NT2/D1 (cell line): Measurements from ENCODE around the gene TMEM50A.
"Not testable (repeated sequence)": the region's sequence is repeated elsewhere in the genome, so short reads cannot be mapped to it uniquely, and the experiment has no call there.

ENCODE experiments used
- DNase-seq: peaks from one replicate; pipeline ENCODE4 v3.0.0-alpha.2; 2011; ENCODE audit warnings: low read depth, low spot score
- H3K27me3 ChIP-seq: 2 replicates; pipeline ENCODE4 v1.6.0; 2011; ENCODE audit warnings: mild to moderate bottlenecking; ENCODE audit not compliant: insufficient read length, insufficient read depth
- H3K36me3 ChIP-seq: 2 replicates; pipeline ENCODE4 v1.6.1; 2011; ENCODE audit warnings: mild to moderate bottlenecking, low read length, mixed read lengths; ENCODE audit not compliant: insufficient read depth, insufficient read length
- H3K4me1 ChIP-seq: 2 replicates; pipeline ENCODE4 v1.5.1; 2011; ENCODE audit not compliant: insufficient read depth, insufficient read length
- H3K4me3 ChIP-seq: 2 replicates; pipeline ENCODE4 v1.5.1; 2011; ENCODE audit warnings: low read depth; ENCODE audit not compliant: insufficient read length
- H3K9ac ChIP-seq: 2 replicates; pipeline ENCODE4 v1.6.0; 2011; ENCODE audit warnings: low read depth; ENCODE audit not compliant: insufficient read length
- H3K9me3 ChIP-seq: 2 replicates; pipeline ENCODE4 v1.5.1; 2011; ENCODE audit warnings: mild to moderate bottlenecking, low read length; ENCODE audit not compliant: insufficient read depth
- SUZ12 ChIP-seq: IDR thresholded peaks from 2 replicates; pipeline ENCODE4 v1.6.1; 2011; ENCODE audit not compliant: insufficient read length, insufficient read depth; ENCODE audit errors: extremely low read depth
- YY1 ChIP-seq: IDR thresholded peaks from 2 replicates; pipeline ENCODE4 v1.6.1; 2011; ENCODE audit not compliant: insufficient read length, insufficient read depth
- ZNF274 ChIP-seq: IDR thresholded peaks from 2 replicates; pipeline ENCODE4 v1.6.1; 2011; ENCODE audit warnings: mild to moderate bottlenecking, low read depth, low read length

Gene TMEM50A

DNA sequence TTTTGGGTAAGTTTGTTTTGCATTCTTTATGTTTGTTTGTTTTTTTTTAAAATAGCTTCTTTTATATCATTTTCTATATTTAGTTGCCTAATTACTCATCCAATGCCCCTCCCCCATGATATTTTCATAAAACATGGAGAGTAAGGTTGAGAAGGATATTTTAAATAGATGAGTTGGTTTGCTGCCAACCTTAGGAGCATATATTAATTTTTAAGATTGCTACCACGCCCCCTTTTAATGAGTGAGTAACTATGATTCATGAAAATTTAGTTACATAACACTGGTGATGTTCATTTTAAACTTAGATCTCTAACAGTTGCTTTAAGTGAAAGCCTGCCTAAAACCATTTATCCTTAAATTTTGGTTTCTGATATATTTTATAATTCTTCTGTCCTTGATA is 18.7 kb downstream of the TMEM50A start:
- Histone ChIP-seq H3K4me3 (no peak overlapping the region), H3K36me3 (peaks cover 86% of the 10 kb centered on the region), H3K9ac (no peak overlapping the region), H3K9me3 (no peaks in the 10 kb centered on the region), H3K4me1 (no peaks in the 10 kb centered on the region), H3K27me3 (no peaks in the 10 kb centered on the region)
- no peak for DNase-seq
- TF ChIP-seq SUZ12 (no peak), ZNF274 (no peak)

DNA sequence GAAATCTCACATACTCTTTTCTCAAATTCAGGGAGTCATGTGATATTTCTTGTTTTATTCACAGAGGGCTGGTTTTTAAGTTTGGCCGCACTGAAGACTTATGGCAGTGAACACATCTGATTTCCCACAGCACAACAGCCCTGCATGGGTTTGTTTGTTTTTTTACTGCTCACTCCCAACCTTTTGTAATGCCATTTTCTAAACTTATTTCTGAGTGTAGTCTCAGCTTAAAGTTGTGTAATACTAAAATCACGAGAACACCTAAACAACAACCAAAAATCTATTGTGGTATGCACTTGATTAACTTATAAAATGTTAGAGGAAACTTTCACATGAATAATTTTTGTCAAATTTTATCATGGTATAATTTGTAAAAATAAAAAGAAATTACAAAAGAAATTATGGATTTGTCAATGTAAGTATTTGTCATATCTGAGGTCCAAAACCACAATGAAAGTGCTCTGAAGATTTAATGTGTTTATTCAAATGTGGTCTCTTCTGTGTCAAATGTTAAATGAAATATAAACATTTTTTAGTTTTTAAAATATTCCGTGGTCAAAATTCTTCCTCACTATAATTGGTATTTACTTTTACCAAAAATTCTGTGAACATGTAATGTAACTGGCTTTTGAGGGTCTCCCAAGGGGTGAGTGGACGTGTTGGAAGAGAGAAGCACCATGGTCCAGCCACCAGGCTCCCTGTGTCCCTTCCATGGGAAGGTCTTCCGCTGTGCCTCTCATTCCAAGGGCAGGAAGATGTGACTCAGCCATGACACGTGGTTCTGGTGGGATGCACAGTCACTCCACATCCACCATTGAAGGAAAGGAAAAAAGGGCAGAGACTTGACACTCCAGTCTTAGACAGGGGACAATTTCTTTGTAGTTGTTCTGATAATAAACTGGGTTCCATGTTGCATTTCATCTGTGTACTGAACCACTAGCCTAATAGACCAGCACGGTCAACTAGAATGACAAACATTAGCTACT is 22.8 kb downstream of the TMEM50A start:
- Histone ChIP-seq H3K9me3 (no peaks in the 10 kb centered on the region), H3K9ac (no peak overlapping the region), H3K4me3 (no peak overlapping the region), H3K4me1 (no peaks in the 10 kb centered on the region), H3K36me3 (peaks cover 55% of the 10 kb centered on the region), H3K27me3 (no peaks in the 10 kb centered on the region)
- TF ChIP-seq YY1 (no peak), ZNF274 (no peak), SUZ12 (no peak)
- DNase-seq, result no peak

DNA sequence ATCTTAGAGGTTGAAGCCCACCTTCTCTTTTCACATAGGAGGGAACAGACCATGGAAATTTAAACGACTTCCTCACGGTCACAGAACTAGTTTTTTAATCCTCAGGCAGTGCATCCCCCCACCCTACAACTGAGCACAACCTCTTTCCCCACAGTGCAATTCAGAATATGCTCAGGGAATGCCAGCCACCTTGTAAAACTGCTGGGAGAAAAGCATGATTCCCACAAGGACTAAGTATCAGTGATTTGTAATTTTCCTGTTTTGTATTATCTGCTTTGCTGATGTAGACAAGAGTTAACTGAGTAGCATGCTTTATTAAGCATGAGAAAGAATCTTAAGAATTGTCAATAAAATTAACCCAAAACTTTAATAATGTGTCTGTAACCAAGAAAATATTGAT is 23.8 kb downstream of the TMEM50A start:
- Histone ChIP-seq H3K9me3 (no peaks in the 10 kb centered on the region), H3K9ac (no peak overlapping the region), H3K36me3 (peaks cover 45% of the 10 kb centered on the region), H3K4me1 (no peaks in the 10 kb centered on the region), H3K27me3 (no peaks in the 10 kb centered on the region), H3K4me3 (no peak overlapping the region)
- TF ChIP-seq ZNF274, result no peak
- TF ChIP-seq YY1, result no peak
- TF ChIP-seq SUZ12, result no peak
- no peak for DNase-seq

DNA sequence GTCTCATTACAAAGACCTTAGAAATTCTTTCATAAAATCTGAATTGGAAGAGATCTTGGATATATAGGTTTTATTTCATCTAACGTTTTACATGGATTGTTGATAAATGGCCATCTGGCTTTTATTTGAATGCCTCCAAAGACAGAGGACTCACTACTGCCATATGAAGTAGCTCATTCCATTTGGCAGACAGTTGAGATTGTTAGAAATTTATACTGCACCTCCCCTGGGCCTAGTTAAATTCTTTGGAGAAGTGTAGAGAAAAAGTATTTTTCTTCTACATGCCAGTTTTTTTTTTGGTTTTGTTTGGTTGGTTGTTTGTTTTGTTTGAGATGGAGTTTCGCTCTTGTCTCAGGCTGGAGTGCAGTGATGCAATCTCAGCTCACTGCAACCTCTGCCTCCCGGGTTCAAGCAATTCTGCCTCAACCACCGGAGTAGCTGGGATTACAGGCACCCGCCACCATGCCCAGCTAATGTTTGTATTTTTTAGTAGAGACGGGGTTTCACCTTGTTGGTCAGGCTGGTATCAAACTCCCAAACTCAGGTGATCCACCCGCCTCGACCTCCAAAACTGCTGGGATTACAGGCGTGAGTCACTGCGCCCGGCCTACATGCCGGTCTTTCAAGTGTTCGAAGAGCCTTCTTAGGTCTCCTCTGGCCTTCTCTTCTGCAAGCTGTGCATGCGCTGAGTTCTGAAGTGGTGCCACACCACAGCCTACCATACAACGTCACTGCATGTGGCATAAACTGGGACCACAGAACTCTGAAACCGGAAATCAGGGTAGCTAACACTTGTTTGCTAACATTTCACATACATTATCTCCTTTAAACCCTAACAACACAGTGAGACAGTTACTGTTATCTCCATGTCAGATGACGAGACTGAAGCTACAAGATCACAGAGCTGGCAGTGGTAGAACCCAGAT is 24.8 kb downstream of the TMEM50A start:
- H3K36me3 ChIP-seq, result peaks cover 39% of the 10 kb centered on the region
- DNase-seq, H3K9ac ChIP-seq, H3K27me3 ChIP-seq, H3K9me3 ChIP-seq, H3K4me1 ChIP-seq, H3K4me3 ChIP-seq: not testable (repeated sequence)

DNA sequence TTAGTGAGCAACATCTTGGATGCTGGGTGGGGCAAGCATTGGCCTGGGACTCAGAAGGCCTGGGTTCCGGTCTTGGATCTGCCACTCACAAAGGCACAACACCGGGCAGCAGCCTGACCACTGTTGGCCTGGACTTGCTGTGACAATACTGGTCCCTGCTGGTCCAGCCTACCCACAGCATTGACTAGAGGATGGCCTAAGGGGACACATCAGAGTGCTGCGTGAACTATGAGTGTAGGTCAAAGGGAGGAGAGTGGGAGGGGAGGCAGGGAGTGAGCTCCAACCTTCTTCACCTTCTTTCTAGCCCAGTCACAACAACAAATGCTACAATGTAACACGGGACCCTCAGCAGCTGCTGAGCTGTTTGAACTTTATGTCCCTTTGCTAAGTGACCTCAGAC is 31.1 kb downstream of the TMEM50A start:
- H3K4me3 ChIP-seq, result no peak overlapping the region
- TF ChIP-seq SUZ12 (no peak), YY1 (no peak), ZNF274 (no peak)
- no peak for DNase-seq
- H3K36me3 ChIP-seq, result no peaks in the 10 kb centered on the region
- peaks cover 11% of the 10 kb centered on the region for H3K4me1 ChIP-seq
- H3K9me3 ChIP-seq, result no peaks in the 10 kb centered on the region
- peaks cover 3% of the 10 kb centered on the region for H3K27me3 ChIP-seq
- no peak overlapping the region for H3K9ac ChIP-seq

DNA sequence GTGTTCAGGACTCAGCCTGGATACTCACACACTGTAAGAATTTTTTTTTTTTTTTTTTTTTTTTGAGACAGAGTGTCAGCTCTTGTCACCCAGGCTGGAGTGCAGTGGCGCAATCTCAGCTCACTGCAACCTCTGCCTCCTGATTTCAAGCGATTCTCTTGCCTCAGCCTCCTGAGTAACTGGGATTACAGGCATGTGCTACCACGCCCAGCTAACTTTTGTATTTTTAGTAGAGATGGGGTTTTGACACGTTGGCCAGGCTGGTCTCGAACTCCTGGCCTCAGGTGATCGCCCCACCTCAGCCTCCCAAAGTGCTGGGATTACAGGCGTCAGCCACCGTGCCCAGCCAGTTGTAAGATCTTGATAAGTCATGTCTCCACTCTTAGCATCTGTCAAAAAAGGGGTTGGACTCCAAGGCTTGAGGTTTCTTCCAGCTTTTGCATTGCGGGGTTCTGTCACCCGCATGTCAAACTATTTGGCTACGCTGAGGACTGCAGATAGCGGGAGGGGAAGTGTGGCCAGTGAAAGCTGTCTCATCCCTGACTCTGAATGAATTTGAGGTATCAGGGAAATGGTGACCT is 31.6 kb downstream of the TMEM50A start:
- not testable (repeated sequence) for H3K27me3 ChIP-seq, H3K36me3 ChIP-seq, H3K9me3 ChIP-seq, H3K9ac ChIP-seq, DNase-seq, H3K4me3 ChIP-seq
- H3K4me1 ChIP-seq, result peaks cover 11% of the 10 kb centered on the region

DNA sequence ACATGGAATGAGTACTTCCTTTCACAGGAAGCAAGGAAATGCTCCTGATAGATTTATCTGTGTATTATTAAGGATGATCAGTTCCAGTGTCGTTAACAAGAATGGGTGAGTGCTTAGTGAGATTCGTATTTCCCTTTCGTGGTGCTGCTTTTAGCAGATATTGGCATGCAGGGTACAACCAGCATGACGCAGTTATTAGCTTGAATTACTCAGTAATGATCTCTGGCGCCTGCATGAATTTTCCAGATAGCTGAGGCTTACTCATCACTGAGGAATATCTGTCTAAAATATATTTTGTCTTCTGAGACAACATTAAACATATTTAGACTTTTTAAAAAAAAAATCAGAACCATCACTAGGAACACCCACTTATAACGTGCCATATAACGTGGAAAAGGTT is 33.6 kb downstream of the TMEM50A start:
- not testable (repeated sequence) for H3K4me3 ChIP-seq, H3K9me3 ChIP-seq, DNase-seq, H3K27me3 ChIP-seq, H3K36me3 ChIP-seq, H3K9ac ChIP-seq
- peaks cover 11% of the 10 kb centered on the region for H3K4me1 ChIP-seq

DNA sequence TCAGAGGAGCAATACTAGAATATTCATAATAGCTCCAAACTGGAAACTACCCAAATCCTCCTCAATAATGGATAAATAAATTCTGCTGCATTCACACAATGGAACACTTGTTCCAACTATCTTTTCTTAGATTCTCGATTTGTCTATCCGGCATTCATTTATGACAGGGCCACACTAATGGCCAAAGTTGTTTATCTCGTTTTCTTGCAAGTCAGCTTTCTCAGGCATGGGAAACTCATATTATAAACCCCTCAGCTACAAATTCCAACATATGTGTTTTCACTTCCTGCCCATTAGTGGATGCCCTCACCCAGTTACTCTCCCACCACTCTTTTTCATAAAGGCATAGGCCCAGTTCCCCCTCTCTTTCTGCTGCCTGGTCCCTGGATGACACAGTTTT is 40.2 kb downstream of the TMEM50A start:
- not testable (repeated sequence) for H3K9me3 ChIP-seq, H3K27me3 ChIP-seq, H3K36me3 ChIP-seq, H3K4me3 ChIP-seq, H3K4me1 ChIP-seq, DNase-seq, H3K9ac ChIP-seq

DNA sequence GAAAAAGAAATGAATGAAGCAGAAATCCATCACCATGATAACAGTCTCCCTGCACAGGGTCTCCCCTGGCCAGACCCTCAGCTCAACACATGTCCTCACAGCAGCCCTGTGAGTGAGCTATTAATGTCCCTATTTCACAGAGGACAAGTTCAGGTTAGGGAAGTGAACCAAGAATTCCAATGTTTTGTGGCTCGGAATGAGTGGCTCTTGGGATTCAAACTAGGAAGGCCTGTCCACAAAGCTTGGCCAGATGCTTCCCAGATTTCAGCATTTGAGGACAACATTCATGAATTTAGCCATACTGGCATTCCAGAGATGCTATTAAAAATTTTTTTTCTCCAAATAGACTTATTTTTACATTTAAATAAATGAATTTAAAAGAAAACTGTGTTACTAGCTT is 44.4 kb downstream of the TMEM50A start:
- H3K9ac ChIP-seq, H3K36me3 ChIP-seq, DNase-seq, H3K27me3 ChIP-seq, H3K4me3 ChIP-seq, H3K4me1 ChIP-seq, H3K9me3 ChIP-seq: not testable (repeated sequence)

DNA sequence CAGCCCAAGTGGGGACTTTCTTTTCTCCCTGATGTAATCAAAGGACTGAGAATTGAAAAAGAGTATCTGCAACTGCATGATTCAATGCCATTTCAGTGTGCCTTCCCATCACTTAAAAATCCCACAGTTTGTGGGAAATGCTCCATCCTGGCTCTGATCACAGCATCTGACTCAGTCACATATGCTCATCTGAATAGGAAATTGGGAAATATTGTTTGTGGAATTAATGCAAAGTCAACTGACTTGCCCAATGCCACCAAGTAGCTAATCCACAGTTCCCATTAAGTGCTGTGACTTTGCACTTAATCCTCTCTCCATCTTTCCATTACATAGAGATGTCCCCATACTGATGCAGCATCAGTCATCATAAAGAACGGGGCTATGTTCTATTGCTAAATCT is 45.0 kb downstream of the TMEM50A start:
- not testable (repeated sequence) for DNase-seq, H3K4me3 ChIP-seq, H3K9ac ChIP-seq, H3K9me3 ChIP-seq, H3K36me3 ChIP-seq, H3K27me3 ChIP-seq, H3K4me1 ChIP-seq
